Activated naive CD4-positive, alpha-beta T cell treated with anti-CD3 and anti-CD28 coated beads, Interleukin-2, amount 50 U/mL, for 16 hours (primary cell): ENCODE measurements around the gene KCNH6.

ENCODE experiments used
- DNase-seq: peaks from one replicate; pipeline ENCODE4 v3.0.0-alpha.2; 2020

Gene KCNH6

GRCh38 chr17:63486317-63487013, 36.7 kb upstream of the KCNH6 start:
- DNase-seq, result no peak

DNA sequence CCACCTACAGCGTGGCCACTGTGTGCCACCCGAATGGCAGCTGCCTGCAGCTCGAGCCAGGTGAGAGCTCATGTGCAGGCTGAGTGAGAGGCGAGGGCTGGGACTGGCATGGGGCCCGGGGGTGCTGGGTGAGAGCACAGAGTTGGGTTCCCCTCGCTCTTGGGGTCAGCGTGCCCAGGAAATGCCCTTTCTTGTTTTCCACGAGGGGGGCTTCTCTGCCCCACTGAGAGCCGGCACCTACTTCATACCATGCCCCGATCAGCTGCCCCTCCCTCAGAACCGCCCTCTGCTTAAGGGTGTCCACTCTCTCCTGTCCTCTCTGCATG, 36.2 kb upstream of the KCNH6 start:
- no peak for DNase-seq

DNA sequence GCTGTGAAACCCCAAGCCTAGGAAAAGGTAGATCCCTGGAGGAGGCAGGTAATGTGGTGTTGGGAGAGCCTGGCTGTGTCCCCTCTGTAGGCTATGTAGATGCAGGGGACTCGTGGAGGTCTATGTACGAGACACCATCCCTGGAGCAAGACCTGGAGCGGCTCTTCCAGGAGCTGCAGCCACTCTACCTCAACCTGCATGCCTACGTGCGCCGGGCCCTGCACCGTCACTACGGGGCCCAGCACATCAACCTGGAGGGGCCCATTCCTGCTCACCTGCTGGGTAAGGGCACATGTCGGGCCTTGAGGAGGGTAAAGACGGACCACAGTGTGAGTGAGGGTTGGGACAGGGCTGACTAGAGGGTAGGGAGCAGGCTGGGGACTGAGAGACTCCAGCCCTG, 34.3 kb upstream of the KCNH6 start:
- no peak for DNase-seq

GRCh38 chr17:63489291-63489690, 33.9 kb upstream of the KCNH6 start:
- DNase-seq, result no peak

DNA sequence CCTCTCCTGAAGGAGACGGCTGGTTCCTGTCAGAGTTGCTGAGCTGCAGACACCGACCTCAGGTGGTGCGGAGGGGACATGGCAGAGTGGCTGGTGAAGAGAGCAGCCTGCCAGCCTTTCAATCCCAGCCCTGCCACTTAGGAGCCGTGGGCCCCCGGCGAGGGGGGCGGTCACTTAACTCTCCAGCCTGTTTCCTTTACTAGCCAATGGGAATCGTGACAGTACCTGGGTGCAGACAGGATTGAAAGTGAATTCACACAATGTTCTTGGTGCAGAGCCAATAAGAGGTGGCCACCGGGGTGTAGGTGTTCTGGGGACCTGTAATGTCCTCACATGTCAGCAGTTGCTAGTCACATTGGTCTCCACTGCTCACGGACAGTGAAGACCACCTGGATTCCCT, 32.8 kb upstream of the KCNH6 start:
- DNase-seq, result no peak

DNA sequence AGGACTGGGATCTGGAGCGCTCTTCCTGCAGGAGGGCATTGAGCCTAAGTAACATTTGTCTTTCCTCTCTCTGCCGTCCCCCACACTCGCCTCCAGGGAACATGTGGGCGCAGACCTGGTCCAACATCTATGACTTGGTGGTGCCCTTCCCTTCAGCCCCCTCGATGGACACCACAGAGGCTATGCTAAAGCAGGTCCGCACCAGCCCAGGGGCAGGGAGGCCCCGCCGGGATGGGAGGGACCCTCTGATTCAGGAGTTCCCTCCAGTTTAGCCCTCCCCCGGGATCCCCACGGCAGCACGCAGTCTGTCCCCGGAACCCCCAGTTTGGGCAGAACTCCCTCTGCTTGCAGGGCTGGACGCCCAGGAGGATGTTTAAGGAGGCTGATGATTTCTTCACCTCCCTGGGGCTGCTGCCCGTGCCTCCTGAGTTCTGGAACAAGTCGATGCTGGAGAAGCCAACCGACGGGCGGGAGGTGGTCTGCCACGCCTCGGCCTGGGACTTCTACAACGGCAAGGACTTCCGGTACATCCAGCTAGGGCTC, 32.2 kb upstream of the KCNH6 start:
- no peak for DNase-seq

DNA sequence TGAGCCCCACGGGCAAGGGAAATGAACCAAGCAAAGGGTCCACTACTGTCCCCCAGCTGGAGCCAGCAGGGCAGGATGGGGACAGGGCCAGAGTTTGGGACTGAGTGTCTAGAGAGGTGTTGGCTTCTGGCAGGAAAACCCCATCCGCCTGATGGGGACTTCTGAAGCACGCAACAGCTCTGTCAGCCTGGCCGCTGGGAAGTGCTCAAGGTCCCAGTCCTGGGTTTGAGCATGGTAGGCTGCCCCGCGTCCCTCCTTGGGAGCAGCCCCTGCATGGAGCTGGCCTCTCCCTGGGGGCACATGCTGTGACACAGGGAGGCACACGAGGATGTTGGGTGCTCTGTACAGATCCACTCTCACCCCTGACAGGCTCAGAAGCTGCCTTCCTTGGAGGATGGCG, 31.7 kb upstream of the KCNH6 start:
- no peak for DNase-seq

DNA sequence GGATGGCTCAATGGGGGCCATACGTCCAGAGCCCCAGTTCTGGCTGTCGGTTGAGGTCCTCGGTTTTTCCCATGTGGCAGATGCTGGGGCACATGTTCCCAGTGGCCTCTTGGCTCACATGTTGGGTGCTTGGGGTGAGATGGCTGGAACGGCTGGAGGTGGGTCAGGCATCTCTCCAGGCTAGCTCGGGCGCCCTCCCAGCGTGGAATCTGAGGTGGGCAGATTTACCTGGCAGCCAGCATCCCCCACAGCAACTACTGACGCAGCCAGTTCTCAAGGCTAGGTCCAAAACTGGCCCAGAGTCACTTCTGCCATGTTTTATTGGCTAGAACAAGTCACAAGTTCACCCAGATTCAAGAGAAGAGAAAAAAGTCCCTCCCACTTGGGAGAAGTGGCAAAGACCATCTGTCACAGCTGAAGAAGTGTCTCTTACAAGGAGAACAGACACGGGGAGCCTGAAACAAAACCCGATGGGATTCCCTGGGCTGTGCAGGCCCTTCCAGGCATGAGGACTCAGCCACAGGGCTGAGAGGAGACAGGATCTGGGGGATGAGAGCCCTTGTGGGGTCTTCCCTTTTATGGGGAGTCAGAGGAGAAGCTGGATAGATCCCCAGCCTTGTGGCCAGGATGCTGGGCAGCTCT, 31.1 kb upstream of the KCNH6 start:
- no peak for DNase-seq

GRCh38 chr17:63492940-63493339, 30.2 kb upstream of the KCNH6 start:
- no peak for DNase-seq

- DNase-seq, result no peak
These were observed 29.7 kb upstream of the KCNH6 start for GRCh38 chr17:63493411-63493810.

DNA sequence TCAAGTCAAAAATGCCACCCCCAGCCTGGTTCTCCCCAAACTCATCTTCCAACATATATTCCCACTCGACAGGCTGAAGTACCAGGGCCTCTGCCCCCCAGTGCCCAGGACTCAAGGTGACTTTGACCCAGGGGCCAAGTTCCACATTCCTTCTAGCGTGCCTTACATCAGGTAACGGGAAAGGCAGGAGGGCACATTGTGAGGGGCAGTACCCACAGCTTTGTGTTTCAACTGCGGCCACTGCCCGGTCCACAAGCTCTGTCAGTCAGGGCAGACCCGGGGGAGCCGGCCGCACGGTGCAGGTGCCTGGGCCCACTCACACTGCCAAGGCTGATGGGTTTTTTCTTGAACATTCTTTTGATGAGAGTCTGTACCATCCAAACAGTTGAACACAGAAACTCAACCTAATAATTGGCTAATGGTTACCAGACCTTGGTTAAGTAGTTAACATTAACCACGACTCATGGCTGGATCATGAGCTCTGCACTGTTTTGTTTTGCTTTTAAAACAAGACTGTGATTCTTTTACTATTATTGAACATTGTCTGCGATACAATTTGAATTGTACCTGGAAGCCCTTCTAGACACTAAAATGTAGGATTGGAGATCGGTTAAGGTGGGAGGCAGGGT, 28.7 kb upstream of the KCNH6 start:
- no peak for DNase-seq

DNA sequence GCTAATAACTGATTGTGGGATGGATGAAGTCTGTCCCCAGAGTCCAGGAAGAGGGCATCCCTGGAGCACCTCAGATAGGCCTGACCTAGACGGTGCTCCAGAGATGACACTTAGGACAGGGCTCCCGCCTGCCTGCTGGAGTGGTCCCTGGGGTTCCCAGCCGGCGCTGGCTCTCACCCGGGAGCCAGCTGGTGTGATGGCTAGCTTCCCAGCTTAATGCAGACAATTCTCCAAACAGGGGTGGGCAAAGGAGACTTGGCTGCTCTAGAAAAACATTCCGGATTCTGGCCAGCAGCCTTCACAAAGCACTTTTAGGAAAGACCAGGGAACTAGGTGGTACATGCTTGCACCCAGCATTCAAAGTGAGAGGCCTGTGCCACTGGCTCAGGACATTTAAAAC, 27.7 kb upstream of the KCNH6 start:
- no peak for DNase-seq

- DNase-seq, result no peak
These were observed 27.0 kb upstream of the KCNH6 start for GRCh38 chr17:63496177-63496576.

DNA sequence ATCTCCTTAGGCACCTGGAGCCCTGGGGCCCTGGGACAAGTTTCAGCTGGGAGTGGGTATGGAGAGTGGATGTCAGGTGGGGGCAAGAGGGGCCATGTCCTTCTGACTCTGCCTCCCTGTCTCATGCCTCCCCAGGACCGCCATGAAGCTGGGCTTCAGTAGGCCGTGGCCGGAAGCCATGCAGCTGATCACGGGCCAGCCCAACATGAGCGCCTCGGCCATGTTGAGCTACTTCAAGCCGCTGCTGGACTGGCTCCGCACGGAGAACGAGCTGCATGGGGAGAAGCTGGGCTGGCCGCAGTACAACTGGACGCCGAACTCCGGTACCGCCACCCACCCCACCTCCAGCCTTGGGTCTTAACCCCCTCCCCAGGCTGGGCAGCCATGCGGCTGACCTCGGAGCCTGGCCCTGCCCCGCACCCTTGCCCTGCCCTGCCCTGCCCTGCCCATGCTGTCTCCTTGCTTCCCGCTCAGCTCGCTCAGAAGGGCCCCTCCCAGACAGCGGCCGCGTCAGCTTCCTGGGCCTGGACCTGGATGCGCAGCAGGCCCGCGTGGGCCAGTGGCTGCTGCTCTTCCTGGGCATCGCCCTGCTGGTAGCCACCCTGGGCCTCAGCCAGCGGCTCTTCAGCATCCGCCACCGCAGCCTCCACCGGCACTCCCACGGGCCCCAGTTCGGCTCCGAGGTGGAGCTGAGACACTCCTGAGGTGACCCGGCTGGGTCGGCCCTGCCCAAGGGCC, 26.3 kb upstream of the KCNH6 start:
- no peak for DNase-seq

- no peak for DNase-seq
These were observed 25.3 kb upstream of the KCNH6 start for GRCh38 chr17:63497708-63498483.

GRCh38 chr17:63498626-63499195, 24.4 kb upstream of the KCNH6 start:
- no peak for DNase-seq

- DNase-seq, result no peak
These were observed 22.4 kb upstream of the KCNH6 start for GRCh38 chr17:63500543-63501390.

- DNase-seq, result no peak
These were observed 19.8 kb upstream of the KCNH6 start for GRCh38 chr17:63503341-63503705.

DNA sequence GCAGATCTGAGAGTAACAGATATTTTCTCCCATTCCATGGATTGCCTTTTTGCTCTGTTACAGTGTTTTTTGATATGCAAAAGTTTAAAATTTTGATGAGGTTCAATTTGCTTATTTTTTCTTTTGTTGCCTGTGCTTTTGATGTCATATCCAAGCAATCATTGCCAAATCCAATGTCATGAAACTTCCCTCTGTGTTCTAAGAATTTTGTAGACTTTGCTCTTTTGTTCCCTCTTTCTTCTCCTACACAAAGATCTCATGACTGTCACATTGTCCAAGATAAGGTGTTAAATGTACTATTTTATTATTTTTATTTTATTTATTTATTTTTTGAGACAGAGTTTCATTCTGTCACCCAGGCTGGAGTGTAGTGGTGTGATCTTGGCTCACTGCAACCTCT, 18.9 kb upstream of the KCNH6 start:
- no peak for DNase-seq

DNA sequence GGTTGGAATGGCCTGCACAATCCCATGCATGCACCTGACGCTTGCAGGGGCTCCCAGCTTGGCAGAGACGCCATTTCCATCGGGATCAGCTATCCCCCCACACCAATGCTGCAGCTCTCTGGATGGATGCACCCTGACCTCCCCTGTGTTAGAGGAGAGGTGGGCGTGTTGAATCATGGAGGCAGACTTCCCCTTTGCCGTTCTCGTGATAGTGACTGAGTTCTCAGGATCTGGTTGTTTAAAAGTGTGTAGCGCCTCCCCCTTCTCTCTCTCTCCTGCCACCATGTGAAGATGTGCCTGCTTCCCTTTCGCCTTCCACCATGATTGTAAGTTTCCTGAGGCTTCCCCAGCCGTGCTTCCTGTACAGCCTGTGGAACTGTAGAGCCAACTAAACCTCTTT, 17.8 kb upstream of the KCNH6 start:
- DNase-seq, result no peak

DNA sequence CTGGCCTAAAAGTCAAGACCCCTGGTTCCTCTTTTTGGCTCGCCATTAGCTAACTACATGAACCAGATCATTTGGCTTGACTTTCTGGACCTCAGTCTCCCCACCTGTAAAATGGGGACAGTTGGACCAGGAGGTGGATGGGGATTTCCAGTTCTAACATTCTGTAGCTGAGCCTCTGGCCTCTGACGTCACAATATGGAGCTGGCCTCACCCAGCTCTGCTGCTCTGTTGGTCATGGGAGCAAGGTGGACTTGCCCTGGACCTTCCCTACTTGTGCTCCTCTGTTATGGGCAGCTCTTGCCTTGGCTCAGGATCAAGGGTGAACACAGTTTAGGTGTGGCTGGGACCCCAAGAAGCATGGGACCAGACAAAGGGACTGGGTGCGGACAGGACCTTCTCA, 16.5 kb upstream of the KCNH6 start:
- DNase-seq, result no peak

DNA sequence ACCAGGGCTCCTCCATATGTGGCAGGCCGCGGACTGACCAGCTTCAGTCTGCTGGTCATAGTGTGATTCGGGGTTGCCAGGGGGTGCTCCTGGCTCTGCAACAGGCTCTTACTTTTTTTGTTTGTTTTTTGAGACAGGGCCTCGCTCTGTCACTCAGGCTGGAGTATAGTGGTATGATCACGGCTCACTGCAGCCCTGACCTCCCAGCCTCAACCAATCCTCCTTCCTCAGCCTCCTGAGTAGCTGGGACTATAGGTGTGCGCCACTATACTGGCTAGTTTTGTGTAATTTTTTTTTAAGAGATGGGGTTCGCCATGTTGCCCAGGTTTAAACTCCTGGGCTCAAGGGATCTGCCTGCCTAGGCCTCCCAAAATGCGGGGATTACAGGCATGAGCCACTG, 11.8 kb upstream of the KCNH6 start:
- no peak for DNase-seq
